ENCODE results near the gene ALLC.
"Not testable (repeated sequence)": the region's sequence is repeated elsewhere in the genome, so short reads cannot be mapped to it uniquely, and the experiment has no call there.

Gene ALLC

DNA sequence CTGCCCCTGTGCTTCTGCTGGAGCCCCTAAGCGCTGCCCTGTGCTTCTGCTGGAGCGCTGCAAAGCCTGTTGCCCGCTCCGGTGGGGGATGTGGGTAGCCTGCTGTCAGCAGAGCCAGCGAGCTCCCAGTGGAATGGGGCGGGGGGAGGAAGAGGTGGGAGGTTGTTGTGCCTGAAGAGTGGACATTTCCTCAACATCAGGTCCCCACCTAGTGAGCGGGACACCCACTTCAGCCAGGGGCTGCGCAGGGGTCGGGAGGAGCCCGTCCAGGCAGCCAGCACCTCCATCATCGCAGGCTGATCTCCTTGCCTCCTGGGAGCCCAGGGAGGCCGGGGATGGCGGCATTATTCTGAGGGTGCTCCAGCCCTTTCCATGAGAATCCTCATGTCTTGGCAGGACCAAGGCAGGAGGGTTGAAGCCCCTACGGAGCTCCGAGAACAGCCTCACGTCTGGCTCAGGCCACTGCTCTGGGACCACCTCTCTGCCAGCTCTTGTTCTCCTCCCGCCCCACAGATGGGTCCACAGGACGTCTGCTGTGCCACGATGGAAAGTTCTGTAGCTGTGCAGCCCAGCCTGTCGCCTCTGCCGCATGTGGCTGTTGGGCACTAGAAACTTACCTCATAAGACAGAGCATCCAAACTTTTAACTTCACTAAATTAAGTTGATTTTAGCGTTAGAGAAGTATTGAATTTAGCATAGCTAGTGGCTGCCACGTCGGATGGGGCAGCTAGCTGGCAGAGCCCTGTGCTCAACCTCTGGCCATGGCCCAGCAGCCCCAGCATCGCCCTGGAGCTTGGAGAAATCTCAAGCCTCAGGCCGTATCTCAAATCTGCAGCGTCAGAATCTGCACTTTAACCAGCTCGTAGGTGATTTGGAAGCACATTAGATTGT, 1.9 kb upstream of the ALLC start:
- no peak for DNase-seq
- no peak for ATAC-seq

DNA sequence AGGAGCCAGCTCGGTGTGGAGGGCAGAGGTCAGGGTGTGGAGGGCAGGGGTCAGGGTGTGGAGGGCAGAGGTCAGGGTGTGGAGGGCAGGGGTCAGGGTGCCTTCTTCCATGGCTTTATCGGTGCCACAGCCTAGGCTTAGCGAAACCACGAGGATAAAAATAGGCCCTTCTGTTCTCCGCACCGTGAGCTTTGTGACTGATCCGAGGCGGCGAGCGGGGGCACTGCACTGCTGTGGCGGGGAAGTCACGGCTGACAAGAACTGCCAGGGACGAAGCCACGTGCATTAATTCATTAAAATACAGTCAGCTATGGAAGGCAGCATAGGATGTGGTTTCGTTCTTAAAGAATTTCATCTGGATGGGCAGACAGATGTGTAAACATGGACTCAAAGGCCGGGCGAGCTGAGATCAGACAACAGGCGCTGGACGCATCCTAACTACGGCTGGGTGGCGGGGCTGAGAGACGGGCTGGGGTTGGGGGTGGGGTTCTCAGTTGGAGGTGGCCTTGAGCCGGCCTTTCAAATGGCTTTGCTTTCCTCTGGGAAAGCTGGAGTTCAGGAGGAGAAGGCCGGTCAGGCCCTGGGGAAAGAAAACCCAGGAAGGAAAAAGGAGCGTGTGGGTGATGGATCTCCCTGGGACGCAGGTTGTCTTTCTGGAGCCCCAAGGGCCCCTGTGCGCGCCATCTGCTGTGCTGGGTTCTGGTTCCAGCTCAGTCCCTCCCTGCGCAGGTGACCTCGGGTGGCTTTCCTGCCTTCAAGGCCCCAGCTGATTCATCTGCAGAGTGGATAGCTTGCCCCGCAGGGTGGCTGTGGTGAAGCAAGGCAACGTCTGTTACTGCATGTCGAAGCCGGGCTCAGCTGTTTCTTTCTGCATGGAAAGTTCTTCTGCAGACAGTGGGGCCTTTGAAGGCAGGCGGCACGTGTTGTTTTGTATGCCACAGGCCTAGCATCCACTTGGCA, 958 bp upstream of the ALLC start:
- ATAC-seq (no peak), DNase-seq (no peak)

DNA sequence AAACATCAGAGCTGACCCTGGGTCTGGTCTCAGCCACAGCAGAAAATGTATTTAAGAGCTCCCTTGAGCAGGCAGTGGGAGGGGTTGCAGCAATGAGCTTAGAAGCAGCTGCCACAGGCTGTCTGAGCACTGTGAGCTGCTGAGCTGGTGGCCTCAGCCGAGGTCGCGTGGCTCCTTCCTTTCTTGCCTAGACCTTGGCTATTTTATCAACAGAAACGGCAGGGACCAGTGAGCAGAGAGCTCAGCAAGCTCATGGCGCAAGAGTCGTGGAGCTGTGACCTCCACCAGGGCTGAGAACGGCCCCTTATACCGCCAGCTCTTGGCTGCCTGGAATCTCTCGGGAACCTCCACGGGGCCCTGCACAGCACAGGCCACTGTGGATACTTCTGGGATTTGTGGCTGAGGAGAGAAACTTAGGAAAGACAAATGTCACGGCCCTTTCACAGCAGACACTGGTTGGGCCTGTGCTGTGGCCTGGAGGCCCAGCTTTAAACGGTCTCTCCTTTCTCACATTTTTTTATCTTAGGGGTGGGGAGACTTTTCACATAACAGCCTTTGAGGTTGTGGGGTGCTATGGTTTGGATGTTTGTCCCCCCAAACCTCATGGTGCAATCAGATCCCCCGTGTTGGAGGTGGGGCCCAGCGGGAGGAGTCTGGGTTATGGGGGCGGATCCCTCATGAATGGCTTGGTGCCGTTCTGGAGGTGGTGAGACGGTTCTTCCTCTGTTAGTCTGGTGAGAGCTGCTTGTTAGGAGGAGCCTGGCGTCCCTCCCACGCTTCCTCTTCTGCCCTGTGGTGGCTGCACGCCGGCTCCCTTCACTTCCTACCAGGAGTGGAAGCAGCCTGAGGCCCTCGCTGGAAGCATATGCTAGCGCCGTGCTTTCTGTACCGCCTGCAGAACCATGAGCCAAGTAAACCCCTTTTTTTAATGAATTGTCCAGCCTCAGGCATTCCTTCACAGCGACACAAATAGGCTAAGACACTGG, 1.7 kb downstream of the ALLC start:
- no peak for ATAC-seq
- DNase-seq, result no peak

DNA sequence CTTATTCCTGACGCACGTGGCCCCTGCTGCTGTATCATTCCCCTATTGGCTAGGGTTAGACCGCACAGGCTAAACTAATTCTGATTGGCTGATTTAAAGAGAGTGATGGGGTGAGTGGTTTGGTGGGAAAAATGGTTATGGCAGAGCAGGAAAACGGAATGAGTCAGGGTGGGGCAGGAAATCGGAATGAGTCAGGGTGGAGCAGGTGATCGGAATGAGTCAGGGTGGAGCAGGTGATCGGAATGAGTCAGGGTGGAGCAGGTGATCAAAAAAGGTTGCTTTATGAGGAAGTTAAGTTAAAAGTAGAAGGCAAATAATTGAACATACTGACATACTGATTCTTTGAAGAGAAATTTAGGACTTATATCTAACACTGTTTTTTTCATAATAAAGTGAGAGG, 2.6 kb downstream of the ALLC start:
- not testable (repeated sequence) for DNase-seq, ATAC-seq

DNA sequence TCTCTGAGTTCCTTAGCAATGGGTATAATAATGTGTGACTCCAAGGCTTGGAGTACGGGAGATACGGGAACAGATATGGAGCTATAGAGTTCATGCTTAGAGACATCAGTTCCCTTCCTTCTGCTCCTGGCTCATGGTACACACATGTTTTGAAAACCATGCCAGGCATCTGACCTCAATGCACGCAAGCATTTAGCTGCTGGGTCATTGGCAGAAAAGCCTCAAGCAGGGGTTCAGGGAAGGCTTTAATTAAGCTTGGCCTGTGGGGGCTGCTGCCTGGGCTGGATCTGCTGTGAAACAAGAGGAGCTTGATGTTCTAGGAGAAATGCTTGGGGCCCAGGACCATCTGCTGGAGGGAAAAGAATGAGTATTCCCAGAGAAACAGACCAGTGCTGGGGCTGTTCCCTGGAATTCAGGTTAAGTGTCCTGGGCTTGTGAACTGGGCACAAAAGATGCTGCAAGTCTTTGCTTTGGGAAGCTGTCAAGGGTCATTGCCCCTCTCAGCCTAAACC, 3.2 kb downstream of the ALLC start:
- no peak for ATAC-seq
- no peak for DNase-seq

DNA sequence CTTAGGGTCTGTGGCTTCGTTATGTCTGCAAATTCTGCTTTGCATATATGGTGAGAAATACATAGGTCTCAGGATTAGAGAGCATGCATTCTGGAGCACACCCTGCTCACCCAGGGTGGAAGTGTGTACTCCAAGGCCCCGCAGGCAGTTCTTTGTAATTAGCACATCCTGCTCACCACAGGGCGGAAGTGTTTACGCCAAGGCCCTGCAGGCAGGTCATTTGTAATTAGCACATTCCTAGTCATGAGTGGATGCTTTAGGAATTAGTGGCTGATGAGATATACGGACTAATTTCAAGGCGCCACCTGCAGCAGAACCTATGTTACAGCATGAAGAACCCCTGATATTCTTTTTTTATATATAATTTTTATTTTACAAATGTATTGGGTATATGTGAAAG, 4.2 kb downstream of the ALLC start:
- DNase-seq (no peak), ATAC-seq (no peak)

DNA sequence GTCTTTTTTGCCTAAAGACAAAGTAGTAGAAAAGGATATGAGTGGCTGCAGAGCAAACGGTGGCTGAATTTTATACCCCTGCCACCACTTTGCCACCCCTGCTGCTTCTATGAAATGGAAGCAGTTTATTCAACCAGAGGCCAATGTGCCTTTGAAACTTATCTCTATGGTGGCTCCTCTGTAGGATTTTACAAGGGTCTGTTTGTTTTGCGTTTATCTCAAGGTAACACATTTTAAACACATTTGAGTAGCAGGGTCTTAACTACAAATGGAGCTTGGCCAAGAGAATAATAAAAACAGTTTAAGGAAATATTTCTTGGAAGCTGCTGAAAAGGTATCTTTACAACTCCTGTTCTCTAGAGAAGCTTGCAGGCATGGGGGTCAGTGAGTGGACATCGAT, 6.1 kb downstream of the ALLC start:
- DNase-seq (no peak), ATAC-seq (no peak)

DNA sequence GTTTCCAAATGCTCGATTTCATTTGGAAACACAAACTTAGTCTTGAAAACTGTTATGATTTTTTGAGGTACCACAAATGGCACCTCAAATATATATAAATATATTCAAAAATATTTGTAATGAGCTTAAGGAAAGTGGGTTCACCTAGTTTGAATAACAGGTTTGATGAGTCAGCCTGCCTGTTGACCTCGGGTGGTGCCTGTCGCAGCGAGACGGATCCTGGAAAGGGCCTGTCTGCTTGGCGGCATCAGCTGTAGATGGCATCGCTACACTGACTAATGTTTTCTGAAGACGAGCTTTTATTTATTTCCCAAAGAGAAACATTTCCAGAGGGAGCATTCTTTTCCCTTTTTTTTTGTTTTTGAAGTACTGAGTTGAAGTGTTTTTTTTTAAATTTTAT, 6.9 kb downstream of the ALLC start:
- ATAC-seq (no peak), DNase-seq (no peak)

DNA sequence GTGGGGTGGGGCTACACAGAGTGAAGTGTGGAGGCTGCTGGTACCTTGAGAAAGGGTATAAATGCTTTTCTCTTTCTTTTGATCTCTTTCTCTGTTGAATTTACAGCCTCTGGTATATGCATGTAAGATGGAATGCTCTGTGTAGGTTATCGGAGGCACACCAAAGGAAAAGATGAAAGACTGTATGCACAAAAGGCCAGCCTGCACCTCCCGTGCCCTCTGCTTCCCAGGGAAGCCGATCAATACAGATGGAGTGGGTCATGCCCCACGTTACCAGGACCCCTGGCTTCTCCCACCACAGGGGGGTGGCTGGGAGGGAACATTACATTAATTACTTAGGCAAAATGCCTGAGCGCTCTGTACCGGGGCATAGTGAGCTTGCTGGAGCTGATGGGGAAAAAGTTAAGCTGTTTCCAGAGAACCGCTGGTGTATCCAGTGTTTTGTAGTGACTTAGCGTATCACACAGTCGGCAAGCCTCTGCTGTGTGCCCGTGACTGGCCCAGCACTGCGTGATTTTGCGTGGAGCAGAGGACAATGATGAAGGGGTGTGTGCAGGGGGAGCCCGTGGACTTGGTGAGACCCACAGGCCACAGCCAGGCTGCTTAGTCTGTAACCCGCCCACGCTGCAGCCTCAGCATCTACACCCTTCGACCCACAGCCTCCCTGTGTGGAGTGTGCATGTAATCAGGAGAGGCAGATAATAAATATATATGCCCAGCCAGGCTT, 8.0 kb downstream of the ALLC start:
- ATAC-seq (no peak), DNase-seq (no peak)

DNA sequence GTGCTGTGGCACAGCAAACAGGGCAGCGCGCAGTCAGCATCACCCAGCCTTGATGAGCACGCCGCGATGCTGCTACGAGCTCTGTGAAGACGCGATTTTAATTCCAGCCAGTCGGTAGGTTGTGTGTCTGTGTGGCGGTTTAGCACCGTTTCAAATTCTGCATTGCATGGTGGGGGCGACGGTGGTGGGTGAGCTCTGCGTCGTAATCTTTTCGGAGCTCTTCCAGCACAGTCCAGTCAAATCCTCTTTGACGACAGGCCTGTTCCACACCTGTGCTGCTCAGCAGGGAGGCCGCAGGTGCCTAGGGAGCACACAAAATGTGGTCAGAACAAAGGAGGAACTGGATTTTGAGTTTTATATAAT, 8.6 kb downstream of the ALLC start:
- ATAC-seq (no peak), DNase-seq (no peak)

DNA sequence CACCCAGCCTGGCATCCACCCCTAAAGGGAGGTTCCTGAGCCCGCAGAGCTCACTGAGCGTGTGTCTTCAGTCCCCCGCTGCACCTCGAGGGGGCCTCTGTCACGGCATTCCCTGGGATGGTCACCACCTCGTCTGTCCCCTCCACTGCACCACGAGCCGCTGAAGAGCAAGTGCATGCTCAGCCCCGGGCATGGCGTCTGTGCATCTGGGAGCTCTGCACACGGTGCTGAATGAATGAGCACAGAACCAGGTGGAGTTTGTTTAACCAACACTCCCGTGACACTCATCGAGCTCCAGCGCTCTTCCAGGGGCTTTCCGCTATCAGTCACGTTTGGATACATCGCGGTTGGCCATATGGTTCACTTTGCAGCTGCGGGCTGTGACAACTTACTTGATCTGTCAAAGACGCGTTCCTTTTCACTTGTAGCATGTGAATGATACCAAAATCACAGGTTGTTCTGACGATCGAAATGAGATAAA, 9.2 kb downstream of the ALLC start:
- DNase-seq (no peak), ATAC-seq (no peak)

DNA sequence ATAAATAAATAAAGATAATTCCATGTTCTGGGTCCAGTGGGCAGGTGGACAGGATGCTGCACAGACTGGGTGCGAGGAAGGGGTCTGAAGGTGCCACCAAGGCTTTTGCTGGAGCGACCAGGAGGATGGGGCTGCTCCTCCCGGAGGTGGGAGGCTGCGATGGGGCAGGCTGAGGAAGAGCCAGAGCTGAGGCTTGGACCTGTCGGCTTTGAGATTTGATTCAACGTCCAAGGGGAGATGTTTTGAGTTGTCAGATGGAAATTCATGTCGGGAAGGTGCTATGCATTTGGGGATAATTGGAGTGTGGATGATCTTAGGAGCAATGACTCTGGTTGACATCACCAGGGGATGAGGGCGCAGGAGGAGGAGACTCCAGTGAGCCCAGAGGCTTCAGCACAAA, 11.7 kb downstream of the ALLC start:
- ATAC-seq (no peak), DNase-seq (no peak)

DNA sequence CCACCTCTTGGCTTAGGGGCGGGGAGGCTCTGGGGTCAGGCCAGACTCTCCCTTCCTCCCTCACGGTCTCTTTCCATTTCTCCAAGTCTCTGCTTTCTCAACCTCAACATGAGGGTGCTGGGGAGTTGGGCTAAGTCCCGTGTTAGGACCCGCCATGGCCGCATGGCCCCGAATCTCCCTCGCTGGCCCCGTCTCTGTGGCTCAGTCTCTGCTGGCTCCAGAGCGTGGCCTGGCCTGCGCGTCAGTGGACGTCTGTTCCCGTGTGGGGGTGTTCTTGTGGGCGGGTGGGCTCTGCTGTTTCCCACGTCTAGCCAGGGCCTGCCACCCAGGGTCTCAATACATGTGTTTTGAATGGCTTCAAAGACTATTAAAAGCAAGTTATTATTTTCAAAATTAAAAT, 12.4 kb downstream of the ALLC start:
- ATAC-seq, result no peak
- no peak for DNase-seq

DNA sequence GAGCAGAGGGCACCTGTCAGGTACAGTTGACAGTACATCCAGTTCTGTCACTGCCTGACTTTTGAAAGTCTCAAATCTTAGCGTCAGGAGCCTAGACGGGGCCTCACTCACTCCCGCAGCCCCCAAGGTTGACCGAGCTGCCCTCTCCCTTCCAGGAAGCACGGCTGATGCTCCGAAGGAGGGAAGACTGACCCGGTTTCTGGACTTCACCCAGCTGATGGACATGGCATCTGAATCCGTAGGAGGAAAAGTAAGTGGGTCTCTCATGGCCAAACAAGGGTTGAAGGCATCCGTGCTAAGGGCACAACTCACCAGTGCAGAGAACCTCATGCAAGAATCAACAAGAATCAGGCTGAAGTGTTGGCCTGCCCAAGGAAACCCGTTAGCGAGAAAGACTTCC, 12.9 kb downstream of the ALLC start:
- ATAC-seq, result no peak
- DNase-seq, result no peak

DNA sequence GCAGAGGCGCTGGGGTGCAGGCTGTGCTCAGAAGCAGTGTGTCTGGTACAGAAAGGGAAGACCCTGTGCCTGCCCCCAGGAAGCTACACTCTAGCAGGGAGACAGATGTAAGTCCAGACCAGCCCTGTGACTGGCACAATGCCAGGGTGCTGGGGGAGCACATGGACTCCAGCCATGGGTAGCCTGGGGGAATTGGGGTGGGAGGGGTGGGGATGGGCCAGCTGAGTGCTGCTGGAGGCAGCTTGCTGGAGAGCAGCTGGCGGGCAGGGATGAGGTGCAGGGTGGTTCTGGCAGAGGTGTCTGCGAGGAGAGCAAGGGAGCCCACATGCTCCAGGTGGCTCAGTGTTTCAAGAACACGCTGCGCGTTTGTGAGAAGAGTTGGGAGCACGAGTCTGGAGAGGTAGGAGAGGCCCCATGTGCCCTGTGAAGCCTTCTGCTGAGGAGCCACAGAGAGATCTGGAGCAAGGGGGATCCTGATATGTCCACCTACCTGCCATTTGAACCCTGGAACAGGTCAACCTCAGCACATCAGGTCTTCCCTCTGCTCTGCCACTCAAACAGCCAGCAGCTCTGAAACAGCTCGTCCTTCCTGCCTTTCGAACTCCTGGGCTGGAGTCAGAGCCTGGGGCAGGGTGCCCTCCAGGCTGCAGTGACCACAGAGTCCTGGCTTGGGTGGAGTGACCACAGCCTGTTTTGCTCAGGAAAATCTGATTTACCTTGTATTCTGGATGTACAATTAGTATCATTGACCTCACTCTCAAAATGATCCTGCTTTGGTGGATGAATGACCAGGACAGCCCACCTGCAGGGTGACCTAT, 15.1 kb downstream of the ALLC start:
- ATAC-seq, result no peak

DNA sequence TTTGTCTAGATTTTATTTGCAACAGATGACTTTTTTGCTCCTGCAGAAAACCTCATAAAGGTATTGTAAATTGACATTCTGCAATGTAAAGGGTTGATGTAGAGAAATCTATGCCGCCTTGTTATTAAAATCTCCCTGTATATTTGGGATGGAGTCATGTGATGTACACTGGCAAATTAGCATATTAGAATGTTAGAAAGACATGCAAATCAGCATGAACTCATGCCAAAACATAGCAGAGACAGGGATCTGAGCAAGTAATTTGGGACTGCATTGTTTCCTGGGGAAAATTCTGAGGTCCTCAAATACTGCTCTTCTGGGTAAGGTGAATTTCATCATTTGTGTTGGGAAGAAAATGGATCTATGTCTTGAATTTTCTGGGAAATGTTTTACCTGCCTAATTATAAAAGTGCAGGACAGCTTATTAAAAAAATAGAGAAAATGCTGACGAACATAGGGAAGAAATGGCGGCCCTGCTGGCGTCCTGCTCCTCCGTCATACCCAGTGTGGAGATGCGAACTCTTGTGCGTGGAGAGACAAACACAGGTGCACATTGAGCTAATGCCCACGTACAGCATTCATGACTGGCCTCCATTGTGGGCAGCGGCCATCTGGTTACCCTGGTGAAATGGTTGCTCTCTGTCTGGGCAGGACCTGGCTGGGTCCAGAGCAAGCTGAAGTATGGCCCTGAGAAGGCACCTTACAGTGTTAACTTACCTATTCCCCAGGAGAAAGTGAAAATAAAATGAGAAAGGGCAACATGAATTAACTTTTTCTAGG, 16.3 kb downstream of the ALLC start:
- no peak for ATAC-seq
- DNase-seq, result no peak

More for the DNA sequence above, 15.1 kb downstream of the ALLC start:
- DNase-seq, result no peak

DNA sequence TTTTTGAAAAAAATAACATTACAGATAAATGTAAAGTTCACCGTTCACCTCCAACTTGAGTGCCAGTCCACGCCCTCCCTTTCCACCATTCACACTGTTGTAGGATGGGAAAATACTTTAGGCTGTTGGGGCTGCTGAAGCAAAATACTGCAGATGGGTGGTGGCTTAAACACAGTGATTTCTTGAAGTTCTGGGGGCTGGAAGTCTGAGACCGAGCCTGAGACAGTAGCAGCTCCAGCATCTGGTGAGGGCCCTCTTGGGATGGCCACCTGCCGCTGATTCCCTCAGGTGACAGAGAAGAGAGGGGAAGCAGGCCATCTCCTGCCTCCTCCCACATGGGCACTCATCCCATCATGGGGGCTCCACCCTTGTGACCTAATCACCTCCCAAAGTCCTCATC, 17.7 kb downstream of the ALLC start:
- ATAC-seq, result no peak

DNA sequence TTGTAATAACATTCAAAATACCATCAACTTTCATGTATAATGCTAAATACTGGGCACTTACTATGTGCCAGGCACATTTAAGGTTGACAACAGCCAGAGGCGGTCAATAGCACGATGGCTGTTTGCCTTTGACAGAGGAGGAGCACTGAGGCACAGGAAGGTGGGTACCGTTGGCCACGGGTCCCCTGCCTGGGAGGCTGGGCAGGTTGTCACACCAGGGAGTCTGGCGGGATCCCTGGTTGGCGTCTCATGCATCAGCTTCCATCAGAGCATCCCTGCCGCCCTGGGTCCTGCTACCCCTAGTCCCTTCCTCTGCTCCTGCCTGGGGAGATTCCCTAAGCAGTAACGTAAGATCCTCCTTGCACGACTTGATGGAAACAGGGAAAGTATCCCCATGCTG, 19.4 kb downstream of the ALLC start:
- DNase-seq, result no peak
- ATAC-seq, result no peak

More for the DNA sequence above, 17.7 kb downstream of the ALLC start:
- no peak for DNase-seq

DNA sequence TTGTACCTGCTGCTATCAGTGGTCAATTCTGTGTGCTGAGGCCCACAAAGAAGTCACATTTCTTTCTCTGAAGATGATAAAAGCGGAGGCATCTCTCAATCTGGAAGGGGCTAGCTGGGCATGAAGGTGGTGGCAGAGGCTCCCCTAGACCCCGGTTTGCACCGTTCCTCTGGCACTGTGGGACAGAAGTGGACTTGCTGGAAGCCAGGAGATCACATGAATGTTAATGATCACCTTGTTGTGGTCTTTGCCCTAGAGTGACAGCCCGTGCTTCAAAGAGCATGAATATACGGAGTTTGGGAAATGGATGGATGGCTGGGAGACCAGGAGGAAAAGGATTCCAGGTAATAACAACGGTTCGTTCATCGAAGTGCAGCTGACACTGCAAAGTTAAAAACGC, 20.2 kb downstream of the ALLC start:
- ATAC-seq (no peak), DNase-seq (no peak)
